A549 treated with Mapracorat at 1 μM for 4 hours (cell line): ENCODE data around the gene JADE3. TPM values are rescaled to one million over a fixed set of nuclear protein-coding genes. Genes with fewer than 3 reads are reported as not detected.

Source experiments
- total RNA-seq: library from RNA; stranded (reverse); fragments of 200-300 nt; extraction: Qiagen RNA extraction; gene quantifications from 5 replicates; pipeline ENCODE4 v1.2.3, GENCODE V29; 2022

JADE3 gene
- total RNA-seq = 11.0 to 13.4 TPM (median 12.1 TPM) in 5 replicates

DNA sequence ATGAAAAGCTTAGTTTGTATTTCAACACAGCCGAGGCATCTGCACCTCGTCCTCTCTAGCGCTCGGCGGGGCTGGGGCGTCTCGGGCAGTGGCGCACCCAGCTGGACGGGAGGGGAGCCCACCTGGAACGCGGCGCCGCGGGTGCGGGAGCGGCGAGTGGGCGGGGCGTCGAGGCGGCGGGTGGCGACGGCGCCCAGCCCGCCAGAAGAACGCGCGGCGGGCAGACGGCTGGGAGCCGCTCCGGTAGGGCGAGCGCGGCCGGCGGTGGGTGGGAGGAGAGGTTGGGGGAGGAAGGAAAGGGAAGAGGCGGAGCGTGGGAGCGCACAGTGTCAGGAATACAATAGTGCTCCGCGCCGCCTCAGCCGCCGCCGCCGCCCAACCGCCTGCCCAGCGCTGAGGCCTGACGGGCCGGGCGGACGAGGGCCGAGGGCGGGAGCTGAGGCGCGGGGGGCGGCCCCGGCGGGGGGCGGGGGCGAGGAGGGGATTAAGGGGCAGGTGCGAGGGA, at the start of gene JADE3:
Gene JADE3 (plus strand): TSS at position 324 of the 505 bp plus-strand sequence. CDS start 72,474 bp downstream, outside the sequence.

DNA sequence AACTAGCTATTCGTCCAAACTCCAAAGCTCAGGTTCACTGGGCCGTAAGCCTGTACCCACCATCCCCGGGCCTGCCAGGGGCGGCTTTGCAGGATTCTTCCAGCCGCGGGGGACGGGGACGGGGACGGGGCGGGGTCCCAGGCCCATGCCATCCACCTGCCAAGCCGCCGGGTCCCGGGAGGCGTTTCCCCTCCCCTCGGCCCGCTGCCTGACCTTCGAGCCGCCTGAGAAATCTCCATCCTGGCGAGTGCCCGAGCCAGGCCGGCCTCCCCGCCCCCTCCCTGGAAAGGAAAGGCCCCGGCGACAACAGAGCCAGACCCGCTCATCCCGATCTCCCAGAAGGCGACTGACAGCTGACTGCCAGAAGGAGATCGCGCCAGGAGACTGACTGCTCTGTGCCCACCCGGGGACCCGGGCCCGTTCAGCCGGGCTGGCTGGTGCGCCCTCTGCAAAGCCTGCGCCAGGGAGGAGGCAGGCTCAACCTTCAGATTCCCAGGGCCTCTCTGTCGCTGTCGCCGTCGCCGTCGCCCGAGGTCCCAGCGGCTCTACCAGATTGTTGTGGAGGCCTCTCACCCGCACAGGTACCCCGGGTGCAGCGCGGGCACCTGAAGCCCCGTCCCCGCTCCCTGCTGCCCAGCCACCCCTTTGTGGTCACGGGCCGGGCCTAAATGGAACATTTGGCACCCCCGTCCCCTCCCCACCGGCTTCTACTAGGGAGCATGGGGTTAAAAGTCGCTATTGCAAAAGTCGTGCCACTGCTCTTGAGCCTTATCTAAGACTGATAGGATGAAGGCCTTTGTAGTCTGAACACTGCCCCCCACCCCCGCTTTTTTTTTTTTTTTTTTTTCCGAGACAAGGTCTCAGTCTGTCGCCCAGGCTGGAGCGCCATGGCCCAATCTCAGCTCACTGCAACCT, 166.2 kb downstream of the JADE3 start, which contains the start of gene RGN:
Gene RGN (plus strand): TSS at position 315 of the 915 bp plus-strand sequence. CDS start 2,702 bp downstream, outside the sequence.

Other genes with a start within 250 kb of the JADE3 start
- 8.0 to 11.5 TPM (median 9.6 TPM) in 5 replicates for gene SLC9A7, start 153.3 kb upstream of the JADE3 start, total RNA-seq
- 7.5 to 11.4 TPM (median 10.6 TPM) in 5 replicates for gene RP2, start 75.4 kb upstream of the JADE3 start, total RNA-seq
- not detected in 5 replicates for gene RGN, start 166.0 kb downstream of the JADE3 start, total RNA-seq
- 149 to 178 TPM (median 169 TPM) in 5 replicates for gene NDUFB11, start 232.3 kb downstream of the JADE3 start, total RNA-seq
- gene RBM10, start 232.8 kb downstream of the JADE3 start, total RNA-seq = 30.4 to 44.1 TPM (median 39.0 TPM) in 5 replicates